GM03348 (cell line): ENCODE results near the gene TUBA4B.
A peak's percentile ranks its signal among the peaks of the same experiment; 100 is the strongest.
"Not testable (repeated sequence)": the region's sequence is repeated elsewhere in the genome, so short reads cannot be mapped to it uniquely, and the experiment has no call there.

Experiments used
- DNase-seq: peaks from one replicate; pipeline ENCODE4 v3.0.0; 2012; ENCODE audit warnings: low spot score

Gene TUBA4B

DNA sequence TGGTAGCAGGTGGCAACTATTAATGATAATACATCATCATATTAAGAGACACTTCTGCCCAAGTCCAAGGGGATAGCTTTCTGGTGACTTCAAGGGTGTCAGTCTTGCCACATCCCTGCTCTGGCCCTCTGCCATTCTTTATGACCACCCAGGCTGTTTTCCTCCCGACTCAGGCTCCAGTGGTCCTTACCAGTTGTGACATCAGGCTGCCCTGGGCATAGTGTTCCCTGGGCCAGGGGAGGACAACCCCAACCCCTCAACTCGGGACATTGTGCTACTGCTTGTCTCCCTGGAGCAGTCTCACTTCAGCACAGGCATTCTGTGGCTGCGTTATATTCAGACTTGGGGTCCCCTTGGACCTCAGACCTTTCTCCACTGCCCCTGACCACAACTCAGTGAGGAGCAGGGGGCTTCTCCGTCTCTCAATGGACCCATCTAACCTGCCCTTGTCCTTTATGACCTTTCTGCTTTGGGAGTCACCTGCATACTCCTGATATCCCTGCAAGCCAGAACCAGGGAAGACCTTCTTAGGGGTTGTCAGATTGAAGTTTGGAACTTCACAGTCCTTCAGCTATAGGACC is 39.0 kb downstream of the TUBA4B start:
- DNase-seq = no peak

GRCh38 chr2:219292616-219293015 is 39.6 kb downstream of the TUBA4B start:
- no peak for DNase-seq

DNA sequence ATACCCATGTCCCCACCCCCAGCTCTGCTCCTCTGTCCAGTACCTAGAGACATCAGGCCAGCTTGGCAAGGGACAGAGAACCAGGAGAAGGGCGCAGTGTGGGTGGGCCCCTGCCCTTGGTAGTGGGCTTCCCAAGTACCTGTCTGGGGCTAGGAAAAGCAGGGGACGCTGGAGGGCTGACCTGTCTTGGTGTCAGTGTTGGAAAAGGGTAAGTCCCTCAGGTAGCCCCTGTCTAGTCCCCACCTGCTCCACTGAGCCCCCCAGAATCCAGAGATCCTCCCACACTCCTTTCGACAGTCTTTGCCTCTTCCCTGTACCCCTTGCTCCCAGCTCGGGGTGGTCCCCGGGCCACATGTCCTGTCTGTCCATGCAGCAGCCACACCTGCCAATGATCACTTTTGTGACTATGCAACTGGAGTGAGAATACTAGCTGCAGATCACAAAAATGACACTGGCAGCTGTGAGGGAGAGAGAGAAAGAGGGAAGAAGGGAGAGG is 40.7 kb downstream of the TUBA4B start:
- no peak for DNase-seq

- peak; percentile 96 for DNase-seq
Observed at GRCh38 chr2:219294356-219295351, 41.6 kb downstream of the TUBA4B start.

GRCh38 chr2:219296142-219296541 is 43.1 kb downstream of the TUBA4B start:
- no peak for DNase-seq

- no peak for DNase-seq
Observed at GRCh38 chr2:219296631-219297391, 43.8 kb downstream of the TUBA4B start.

- no peak for DNase-seq
Observed at GRCh38 chr2:219297766-219298456, 44.9 kb downstream of the TUBA4B start.

DNA sequence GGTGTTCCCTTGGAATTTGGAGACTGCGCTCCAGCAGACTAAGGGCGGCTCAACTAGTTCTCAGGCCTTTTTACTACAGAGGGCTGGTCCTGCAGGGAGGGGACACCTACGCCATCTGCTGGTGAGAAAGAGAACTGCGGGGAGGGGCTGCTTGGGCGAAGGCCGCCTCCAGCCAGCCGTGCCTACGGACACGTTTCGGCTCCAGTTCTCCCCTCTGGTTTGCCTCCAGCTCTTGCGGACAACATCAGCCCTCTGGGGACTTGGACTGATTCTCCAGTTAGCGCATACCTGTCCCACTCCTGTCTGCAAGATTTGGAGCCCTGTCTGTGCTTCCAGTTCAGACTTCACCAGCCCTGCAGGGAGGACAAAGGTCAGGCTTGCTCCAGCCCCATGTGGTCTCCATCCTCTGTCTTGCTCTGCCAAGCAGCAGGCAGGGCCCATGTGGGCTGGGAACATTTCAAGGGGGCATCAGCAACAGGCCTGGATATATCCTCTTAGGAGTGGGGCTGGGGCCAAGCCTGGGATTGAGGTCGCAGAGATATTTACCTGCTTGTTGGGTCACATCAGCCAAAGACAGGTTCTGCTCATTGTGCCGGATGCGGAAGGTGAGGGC is 45.8 kb downstream of the TUBA4B start:
- peak; percentile 95 for DNase-seq

GRCh38 chr2:219299372-219299760 is 46.3 kb downstream of the TUBA4B start:
- DNase-seq = no peak

GRCh38 chr2:219300022-219300421 is 47.0 kb downstream of the TUBA4B start:
- DNase-seq = no peak

DNA sequence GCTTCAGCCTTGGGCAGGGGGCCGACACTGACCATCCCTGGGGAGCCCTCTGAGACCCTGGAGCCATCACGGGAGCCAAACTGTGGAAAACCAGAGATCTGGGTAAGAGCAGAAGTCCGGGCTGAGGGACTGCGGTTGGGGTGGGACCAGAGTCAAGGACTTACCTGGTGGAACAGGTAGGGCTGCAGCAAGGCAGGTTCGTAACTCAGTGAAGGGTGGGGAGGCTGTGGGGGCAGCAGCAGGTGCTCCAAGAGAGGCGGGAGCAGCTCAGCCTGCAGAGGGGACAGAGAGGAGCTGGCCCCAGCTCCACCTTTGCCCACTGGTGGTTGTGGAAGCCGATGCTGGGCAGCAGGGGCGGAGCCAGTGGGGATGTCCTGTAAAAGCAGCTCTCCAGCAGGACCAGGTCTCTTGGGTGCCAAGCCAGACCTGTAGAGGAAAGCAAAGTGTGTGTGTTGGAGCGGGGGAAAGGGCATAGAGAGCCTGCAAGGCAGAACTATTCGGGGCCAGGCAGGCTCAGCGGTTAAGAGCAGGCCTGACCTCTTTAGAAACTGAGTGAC is 49.4 kb downstream of the TUBA4B start:
- DNase-seq = no peak

DNA sequence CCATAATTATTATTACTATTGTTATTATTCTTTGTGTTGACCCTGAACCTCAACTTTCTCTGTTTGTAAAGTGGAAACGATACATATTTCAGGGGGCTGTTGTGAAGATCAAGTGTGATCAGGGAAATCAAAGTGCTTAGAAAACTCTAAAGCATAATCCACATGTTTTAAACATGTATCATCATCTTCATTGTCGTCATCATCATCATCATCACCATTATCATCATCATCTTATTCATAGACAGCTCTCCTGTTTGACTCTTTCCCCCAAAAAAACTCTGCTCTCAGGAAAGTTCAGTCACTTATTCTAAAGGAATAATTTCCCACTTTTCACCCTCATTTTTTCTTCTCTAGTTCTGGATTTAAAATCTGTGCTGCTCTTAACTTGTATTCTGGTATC is 51.2 kb downstream of the TUBA4B start:
- DNase-seq = no peak

- DNase-seq = no peak
Observed at GRCh38 chr2:219306047-219306446, 53.0 kb downstream of the TUBA4B start.

- peak; percentile 89 for DNase-seq
Observed at GRCh38 chr2:219308142-219309101, 55.4 kb downstream of the TUBA4B start.

DNA sequence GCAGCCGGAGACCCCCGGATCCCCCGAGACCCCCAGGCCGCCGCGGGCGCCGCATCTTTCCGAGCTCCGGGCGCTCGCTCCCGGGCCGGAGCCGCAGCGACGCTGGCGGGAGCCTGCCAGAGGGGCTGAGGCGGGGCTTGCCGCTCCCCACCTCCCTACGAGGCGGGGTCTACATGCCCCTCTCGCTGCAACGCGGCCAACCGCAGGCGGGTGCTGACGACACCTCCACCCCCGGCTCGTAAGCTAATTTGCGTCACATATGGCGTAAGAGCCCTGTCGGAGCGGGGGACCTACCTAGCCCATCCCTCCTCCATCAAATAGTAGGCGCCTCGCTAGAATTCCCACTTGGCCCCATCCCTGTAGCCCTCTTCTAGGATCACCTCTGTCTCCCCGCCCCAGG is 56.2 kb downstream of the TUBA4B start, which contains the start of gene PTPRN:
Gene PTPRN (minus strand): TSS at position 124 of the 400 bp plus-strand sequence. CDS start 69 bp downstream, at position 55.
- DNase-seq = no peak

DNA sequence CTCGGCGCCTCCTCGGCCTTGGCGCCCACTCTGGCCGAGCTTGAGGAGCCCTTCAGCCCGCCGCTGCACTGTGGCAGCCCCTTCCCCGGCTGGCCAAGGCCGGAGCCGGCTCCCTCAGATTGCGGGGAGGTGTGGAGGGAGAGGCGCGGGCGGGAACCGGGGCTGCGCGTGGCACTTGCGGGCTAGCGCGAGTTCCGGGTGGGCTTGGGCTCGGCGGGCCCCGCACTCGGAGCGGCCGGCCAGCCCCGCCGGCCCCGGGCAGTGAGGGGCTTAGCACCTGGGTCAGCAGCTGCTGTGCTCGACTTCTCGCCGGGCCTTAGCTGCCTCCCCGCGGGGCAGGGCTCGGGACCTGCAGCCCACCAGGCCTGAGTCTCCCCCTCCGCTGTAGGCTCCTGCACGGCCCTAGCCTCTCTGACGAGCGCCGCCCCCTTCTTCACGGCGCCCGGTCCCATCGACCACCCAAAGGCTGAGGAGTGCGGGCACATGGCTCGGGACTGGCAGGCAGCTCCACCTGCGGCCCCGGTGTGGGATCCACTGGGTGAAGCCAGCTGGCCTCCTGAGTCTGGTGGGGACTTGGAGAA is 59.7 kb downstream of the TUBA4B start:
- DNase-seq = not testable (repeated sequence)

GRCh38 chr2:219314804-219315468 is 61.9 kb downstream of the TUBA4B start:
- no peak for DNase-seq
